Endometrial microvascular endothelial cells (primary cell): ENCODE results near the gene KSR1. TPM values are rescaled to one million over a fixed set of nuclear protein-coding genes. Genes with fewer than 3 reads are reported as not detected.
"Not testable (repeated sequence)": the region's sequence is repeated elsewhere in the genome, so short reads cannot be mapped to it uniquely, and the experiment has no call there.

ENCODE experiments used
- in situ Hi-C: cut with HindIII; loops from 2 replicates; pipeline ENCODE4 v1.10.0; 2017; ENCODE audit warnings: low sequenced_read_pairs, low pct_unique_long_range_greater_than_20kb; ENCODE audit errors: inconsistent ontology term
- total RNA-seq: library from RNA; depleted of rRNA; stranded (reverse); fragments of >200 nt; gene quantifications from one replicate; pipeline ENCODE4 v1.2.3, GENCODE V29; 2015; ENCODE audit errors: inconsistent ontology term

KSR1 gene
- total RNA-seq, 1 donor from 2014 or later: 29.9 TPM

GRCh38 chr17:27651411-27652345 is 195.4 kb downstream of the KSR1 start:
- in situ Hi-C loops: no loop called here

- in situ Hi-C loops: not testable (repeated sequence)
Measured at GRCh38 chr17:27653449-27653971, 197.3 kb downstream of the KSR1 start.

GRCh38 chr17:27654136-27654535 is 197.9 kb downstream of the KSR1 start:
- in situ Hi-C loops: no loop called here

- in situ Hi-C loops: no loop called here
Measured at GRCh38 chr17:27654654-27655524, 198.6 kb downstream of the KSR1 start.

- in situ Hi-C loops: not testable (repeated sequence)
Measured at GRCh38 chr17:27655525-27656111, 199.4 kb downstream of the KSR1 start.

GRCh38 chr17:27656620-27657019 is 200.4 kb downstream of the KSR1 start:
- in situ Hi-C loops: not testable (repeated sequence)

GRCh38 chr17:27657620-27658019 is 201.4 kb downstream of the KSR1 start:
- in situ Hi-C loops: no loop called here

- in situ Hi-C loops: no loop called here
Measured at GRCh38 chr17:27659683-27660082, 203.4 kb downstream of the KSR1 start.

GRCh38 chr17:27660436-27660835 is 204.2 kb downstream of the KSR1 start:
- in situ Hi-C loops: no loop called here

- in situ Hi-C loops: no loop called here
Measured at GRCh38 chr17:27663936-27664605, 207.8 kb downstream of the KSR1 start.

- in situ Hi-C loops: no loop called here
Measured at GRCh38 chr17:27664606-27664965, 208.3 kb downstream of the KSR1 start.

- in situ Hi-C loops: no loop called here
Measured at GRCh38 chr17:27665549-27665948, 209.3 kb downstream of the KSR1 start.

GRCh38 chr17:27666270-27666669 is 210.0 kb downstream of the KSR1 start:
- in situ Hi-C loops: not testable (repeated sequence)

- in situ Hi-C loops: no loop called here
Measured at GRCh38 chr17:27666831-27667560, 210.7 kb downstream of the KSR1 start.

GRCh38 chr17:27667656-27668487 is 211.6 kb downstream of the KSR1 start:
- in situ Hi-C loops: no loop called here

- in situ Hi-C loops: no loop called here
Measured at GRCh38 chr17:27668488-27668823, 212.2 kb downstream of the KSR1 start.

- in situ Hi-C loops: no loop called here
Measured at GRCh38 chr17:27669136-27669535, 212.9 kb downstream of the KSR1 start.
